Measurements from ENCODE around the gene CDK14. TPM values are rescaled to one million over a fixed set of nuclear protein-coding genes. Genes with fewer than 3 reads are reported as not detected.

Gene CDK14
- total RNA-seq, 1 experiment from 2014 or later = 39.1 TPM

DNA sequence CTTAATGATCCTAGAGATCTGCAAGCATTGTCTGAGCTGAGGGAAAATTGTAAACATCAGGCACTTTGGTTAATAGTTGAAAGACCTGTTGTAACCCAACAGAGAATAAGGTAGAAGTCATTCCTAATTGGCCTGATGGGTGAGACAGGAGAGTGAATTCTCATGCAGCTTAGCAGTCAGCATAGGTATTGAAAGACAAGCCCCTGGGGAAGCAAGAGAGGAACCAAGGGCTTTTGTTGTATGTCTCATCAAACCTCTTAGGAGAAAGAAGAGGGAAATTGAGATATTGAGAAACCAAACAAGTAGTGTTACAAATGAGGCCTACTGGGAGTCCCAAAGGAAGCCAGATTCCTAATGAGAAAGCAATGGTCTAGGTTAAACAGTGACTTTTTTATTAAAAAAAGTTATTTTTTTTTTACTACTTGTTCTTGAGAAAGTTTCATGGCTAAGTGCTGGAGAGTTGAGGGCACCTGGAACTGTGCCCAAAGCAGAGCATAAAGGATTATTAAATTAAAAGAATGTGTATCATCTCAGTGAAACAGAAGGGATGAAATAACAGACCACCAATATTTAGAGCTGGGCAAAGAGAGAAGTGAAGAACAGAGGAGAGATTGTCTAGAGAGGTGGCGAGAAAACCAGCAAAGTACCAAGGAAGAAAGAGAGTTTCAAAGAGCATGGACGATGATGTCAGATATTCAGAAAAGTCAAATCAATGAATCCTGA, 168.9 kb downstream of the CDK14 start:
- no peak overlapping the region for H2AFZ ChIP-seq
- intact Hi-C loops (cut with micrococcal nuclease; ENCODE audit: unreplicated experiment) = no loop called here
- no peaks in the 10 kb centered on the region for H4K20me1 ChIP-seq (ENCODE audit: insufficient read depth)
- no peaks in the 10 kb centered on the region for H3K4me1 ChIP-seq (replicated peaks; ENCODE audit: insufficient read depth)
- CTCF ChIA-PET = no interaction called here
- POLR2A ChIA-PET (ENCODE audit: unreplicated experiment) = no interaction called here
- DNase-seq = no peak
- H3F3A ChIP-seq (ENCODE audit: insufficient read depth, low read depth) = no peaks in the 10 kb centered on the region
- H3K4me2 ChIP-seq = no peak overlapping the region
- BruUV-seq (replicated peaks) = no TSS peak
- H3K79me2 ChIP-seq (ENCODE audit: low read depth) = no peaks in the 10 kb centered on the region
- H3K4me3 ChIP-seq = no peak overlapping the region
- no peak overlapping the region for H3K27ac ChIP-seq
- no peaks in the 10 kb centered on the region for H3K27me3 ChIP-seq (ENCODE audit: insufficient read depth, low read depth)
- no peaks in the 10 kb centered on the region for H3K9me2 ChIP-seq (ENCODE audit: insufficient read depth)
- H3K36me3 ChIP-seq (ENCODE audit: low read depth) = no peaks in the 10 kb centered on the region
- TF ChIP-seq EZH2 (IDR thresholded peaks at IDR 0.05; ENCODE audit: low read depth) = no peak
- TF ChIP-seq, protein P1, sequence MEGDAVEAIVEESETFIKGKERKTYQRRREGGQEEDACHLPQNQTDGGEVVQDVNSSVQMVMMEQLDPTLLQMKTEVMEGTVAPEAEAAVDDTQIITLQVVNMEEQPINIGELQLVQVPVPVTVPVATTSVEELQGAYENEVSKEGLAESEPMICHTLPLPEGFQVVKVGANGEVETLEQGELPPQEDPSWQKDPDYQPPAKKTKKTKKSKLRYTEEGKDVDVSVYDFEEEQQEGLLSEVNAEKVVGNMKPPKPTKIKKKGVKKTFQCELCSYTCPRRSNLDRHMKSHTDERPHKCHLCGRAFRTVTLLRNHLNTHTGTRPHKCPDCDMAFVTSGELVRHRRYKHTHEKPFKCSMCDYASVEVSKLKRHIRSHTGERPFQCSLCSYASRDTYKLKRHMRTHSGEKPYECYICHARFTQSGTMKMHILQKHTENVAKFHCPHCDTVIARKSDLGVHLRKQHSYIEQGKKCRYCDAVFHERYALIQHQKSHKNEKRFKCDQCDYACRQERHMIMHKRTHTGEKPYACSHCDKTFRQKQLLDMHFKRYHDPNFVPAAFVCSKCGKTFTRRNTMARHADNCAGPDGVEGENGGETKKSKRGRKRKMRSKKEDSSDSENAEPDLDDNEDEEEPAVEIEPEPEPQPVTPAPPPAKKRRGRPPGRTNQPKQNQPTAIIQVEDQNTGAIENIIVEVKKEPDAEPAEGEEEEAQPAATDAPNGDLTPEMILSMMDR (conservative IDR thresholded peaks at IDR 0.05) = no peak
- no peaks in the 10 kb centered on the region for H3K9me3 ChIP-seq (ENCODE audit: insufficient read depth, low read depth)

GRCh38 chr7:90766814-90767564, 170.9 kb downstream of the CDK14 start:
- Histone ChIP-seq H4K20me1 (ENCODE audit: insufficient read depth) (no peaks in the 10 kb centered on the region), H3K9me2 (ENCODE audit: insufficient read depth) (no peaks in the 10 kb centered on the region), H2AFZ (no peak overlapping the region), H3F3A (ENCODE audit: insufficient read depth, low read depth) (no peaks in the 10 kb centered on the region), H3K36me3 (ENCODE audit: low read depth) (no peaks in the 10 kb centered on the region), H3K4me1 (replicated peaks; ENCODE audit: insufficient read depth) (no peaks in the 10 kb centered on the region), H3K4me2 (no peak overlapping the region), H3K79me2 (ENCODE audit: low read depth) (no peaks in the 10 kb centered on the region), H3K9me3 (ENCODE audit: insufficient read depth, low read depth) (no peaks in the 10 kb centered on the region), H3K27me3 (ENCODE audit: insufficient read depth, low read depth) (no peaks in the 10 kb centered on the region), H3K27ac (no peak overlapping the region), H3K4me3 (no peak overlapping the region)
- TF ChIP-seq EZH2 (IDR thresholded peaks at IDR 0.05; ENCODE audit: low read depth) = no peak
- TF ChIP-seq, protein P1 (conservative IDR thresholded peaks at IDR 0.05) = no peak
- BruUV-seq (replicated peaks) = no TSS peak
- intact Hi-C loops (cut with micrococcal nuclease; ENCODE audit: unreplicated experiment) = no loop called here
- ChIA-PET POLR2A (ENCODE audit: unreplicated experiment) (interaction anchor here (0.6 kb wide), 1 partner anchor 948 kb away, joined by 4 read pairs; no protein-coding TSS in a partner anchor), CTCF (no interaction called here)
- no peak for DNase-seq

DNA sequence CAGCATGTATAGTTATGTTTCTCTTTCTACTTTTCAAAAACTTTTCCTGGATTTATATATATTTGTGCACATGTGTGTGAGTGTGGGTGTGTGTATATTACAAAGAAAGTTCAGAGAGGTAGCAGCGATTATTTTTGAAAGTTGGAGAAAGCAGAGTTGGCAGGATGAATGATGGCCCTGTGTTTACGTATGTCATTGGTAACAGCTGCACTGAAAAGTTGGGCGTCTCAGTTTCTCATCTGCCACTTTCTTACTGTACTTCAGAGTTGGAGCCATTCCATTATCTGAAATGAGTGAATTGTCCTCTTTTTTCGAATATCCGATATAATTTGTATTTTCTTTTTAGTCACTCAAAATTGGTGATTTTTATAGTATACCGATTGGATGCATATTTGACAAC, 172.2 kb downstream of the CDK14 start:
- H3K79me2 ChIP-seq (ENCODE audit: low read depth) = no peaks in the 10 kb centered on the region
- no peak overlapping the region for H3K4me3 ChIP-seq
- no peaks in the 10 kb centered on the region for H3K36me3 ChIP-seq (ENCODE audit: low read depth)
- no peak for DNase-seq
- POLR2A ChIA-PET (ENCODE audit: unreplicated experiment) = no interaction called here
- no peak overlapping the region for H3K27ac ChIP-seq
- no peaks in the 10 kb centered on the region for H3K9me2 ChIP-seq (ENCODE audit: insufficient read depth)
- no peak overlapping the region for H3K4me2 ChIP-seq
- H3F3A ChIP-seq (ENCODE audit: insufficient read depth, low read depth) = no peaks in the 10 kb centered on the region
- intact Hi-C loops (cut with micrococcal nuclease; ENCODE audit: unreplicated experiment) = no loop called here
- no TSS peak for BruUV-seq (replicated peaks)
- CTCF ChIA-PET = no interaction called here
- no peaks in the 10 kb centered on the region for H3K9me3 ChIP-seq (ENCODE audit: insufficient read depth, low read depth)
- TF ChIP-seq EZH2 (IDR thresholded peaks at IDR 0.05; ENCODE audit: low read depth) = no peak
- TF ChIP-seq, protein P1 (conservative IDR thresholded peaks at IDR 0.05) = no peak
- no peaks in the 10 kb centered on the region for H3K27me3 ChIP-seq (ENCODE audit: insufficient read depth, low read depth)
- no peak overlapping the region for H2AFZ ChIP-seq
- H4K20me1 ChIP-seq (ENCODE audit: insufficient read depth) = no peaks in the 10 kb centered on the region
- H3K4me1 ChIP-seq (replicated peaks; ENCODE audit: insufficient read depth) = no peaks in the 10 kb centered on the region
